NCI-H2227 treated with DMSO at 0.1 percent for 48 hours (cell line): ENCODE measurements around the gene ADCY2.

Source experiments
- DNase-seq: peaks from one replicate; lab custom pipeline; 2025; lab: John Stamatoyannopoulos, UW

ADCY2 gene

GRCh38 chr5:7437836-7438235, 41.9 kb downstream of the ADCY2 start:
- DNase-seq: no peak

GRCh38 chr5:7445068-7445467, 49.1 kb downstream of the ADCY2 start:
- DNase-seq: no peak

GRCh38 chr5:7445831-7446230, 49.9 kb downstream of the ADCY2 start:
- DNase-seq: no peak

GRCh38 chr5:7446913-7447312, 51.0 kb downstream of the ADCY2 start:
- DNase-seq: no peak

DNA sequence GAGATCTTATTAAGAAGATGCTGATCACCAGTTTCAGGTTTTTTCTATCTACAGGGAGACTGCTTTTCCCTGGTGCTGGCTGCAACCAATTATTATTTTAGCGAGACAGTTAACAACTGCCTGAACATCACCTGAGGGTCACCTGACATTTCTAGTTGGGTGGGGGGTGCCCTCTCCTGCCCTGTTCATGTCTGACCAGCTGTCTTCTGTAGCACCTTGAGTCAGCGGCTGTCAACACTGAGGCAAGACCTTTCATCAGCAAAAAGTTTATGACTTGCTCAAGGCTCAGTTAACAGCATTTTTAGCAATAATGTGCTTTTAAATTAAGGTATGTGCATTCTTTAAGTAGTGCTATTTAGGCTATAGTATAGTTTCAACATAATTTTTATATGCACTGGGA, 58.0 kb downstream of the ADCY2 start:
- DNase-seq: no peak

GRCh38 chr5:7456206-7456605, 60.3 kb downstream of the ADCY2 start:
- no peak for DNase-seq

- DNase-seq: no peak
These were observed 65.4 kb downstream of the ADCY2 start for GRCh38 chr5:7461371-7461770.

DNA sequence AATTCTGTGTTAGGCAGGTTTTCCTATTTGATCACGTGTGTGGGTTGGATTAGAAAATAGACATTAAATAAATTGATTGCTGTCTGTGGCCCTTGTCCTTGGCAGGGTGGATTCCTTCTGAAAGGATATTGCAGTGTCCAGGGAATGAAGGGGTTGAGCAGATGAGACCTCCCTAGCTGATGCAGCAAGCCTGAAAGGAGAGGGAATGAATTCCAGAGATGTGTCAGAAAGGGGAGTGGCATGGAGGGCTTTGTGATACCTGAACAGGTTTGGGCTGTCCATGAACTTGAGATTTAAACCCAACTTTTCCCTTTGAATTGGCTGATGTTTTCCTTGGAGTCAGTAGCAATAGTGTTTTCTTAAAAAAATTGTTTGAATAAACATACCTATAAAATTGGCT, 66.8 kb downstream of the ADCY2 start:
- DNase-seq: no peak

GRCh38 chr5:7464182-7464581, 68.2 kb downstream of the ADCY2 start:
- no peak for DNase-seq

DNA sequence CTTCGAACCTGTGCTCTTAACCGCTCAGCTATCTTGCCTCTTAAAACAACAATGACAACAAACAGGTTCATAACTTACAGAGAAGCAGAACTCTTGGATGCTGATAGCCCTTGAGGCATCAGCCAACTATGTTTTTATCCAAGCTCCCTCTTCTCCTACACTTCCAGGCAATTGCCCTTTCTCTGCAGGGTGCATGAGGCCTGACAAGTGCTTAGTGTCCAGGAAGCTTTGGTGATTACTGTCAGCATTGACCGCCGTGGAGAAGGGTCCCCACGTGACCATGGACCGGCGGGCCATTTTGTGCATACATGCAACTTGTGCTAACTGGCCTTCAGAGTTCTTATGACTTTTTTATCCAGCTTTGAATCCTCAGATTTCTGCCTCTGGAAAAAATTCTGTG, 71.2 kb downstream of the ADCY2 start:
- no peak for DNase-seq

GRCh38 chr5:7468742-7469141, 72.8 kb downstream of the ADCY2 start:
- DNase-seq: no peak

DNA sequence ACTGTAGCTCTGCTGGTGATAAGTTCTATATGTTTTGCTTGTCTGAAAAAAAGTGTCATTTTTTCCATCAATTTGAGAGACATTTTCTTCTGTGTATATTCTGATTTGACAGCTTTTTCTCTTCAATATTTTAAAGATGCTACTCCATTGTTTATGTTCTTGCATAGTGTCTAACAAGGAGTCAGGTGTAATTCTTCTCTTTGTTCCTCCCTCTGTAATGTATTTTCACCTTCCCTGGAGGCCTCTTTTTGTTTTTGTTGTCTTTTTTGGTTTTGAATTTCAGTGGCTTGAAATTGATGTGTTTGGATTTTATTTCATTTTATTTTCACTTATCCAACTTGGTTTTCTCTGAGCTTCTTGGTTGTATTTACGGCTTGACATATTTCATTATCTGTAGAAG, 75.8 kb downstream of the ADCY2 start:
- DNase-seq: no peak

- no peak for DNase-seq
These were observed 77.2 kb downstream of the ADCY2 start for GRCh38 chr5:7473115-7473514.

DNA sequence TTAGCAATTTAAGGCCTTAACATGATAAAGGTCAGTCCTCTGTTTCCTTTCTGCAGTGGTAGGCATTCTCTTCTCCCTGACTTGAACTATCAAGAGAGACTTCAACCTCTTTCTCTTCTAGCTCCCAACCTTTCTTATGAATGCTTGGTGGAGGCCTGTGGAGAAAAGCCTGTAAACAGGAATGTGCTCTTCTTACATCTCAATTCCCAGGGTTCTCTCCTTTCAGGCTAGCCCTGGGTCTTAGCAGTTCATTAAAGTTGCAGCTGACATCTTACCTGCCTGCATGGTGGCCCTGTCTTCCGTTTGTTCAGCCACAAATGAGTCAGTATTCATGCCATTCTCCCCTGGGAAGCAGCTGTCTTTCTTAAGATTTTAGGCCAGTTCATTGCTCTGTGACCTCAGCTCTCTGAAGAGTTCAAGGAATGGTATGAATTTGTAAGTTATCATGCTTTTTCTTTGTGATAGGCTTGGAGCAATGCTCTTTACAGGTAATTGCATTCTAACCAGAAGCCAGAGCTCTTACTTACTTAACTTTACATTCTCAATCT, 77.8 kb downstream of the ADCY2 start:
- no peak for DNase-seq

DNA sequence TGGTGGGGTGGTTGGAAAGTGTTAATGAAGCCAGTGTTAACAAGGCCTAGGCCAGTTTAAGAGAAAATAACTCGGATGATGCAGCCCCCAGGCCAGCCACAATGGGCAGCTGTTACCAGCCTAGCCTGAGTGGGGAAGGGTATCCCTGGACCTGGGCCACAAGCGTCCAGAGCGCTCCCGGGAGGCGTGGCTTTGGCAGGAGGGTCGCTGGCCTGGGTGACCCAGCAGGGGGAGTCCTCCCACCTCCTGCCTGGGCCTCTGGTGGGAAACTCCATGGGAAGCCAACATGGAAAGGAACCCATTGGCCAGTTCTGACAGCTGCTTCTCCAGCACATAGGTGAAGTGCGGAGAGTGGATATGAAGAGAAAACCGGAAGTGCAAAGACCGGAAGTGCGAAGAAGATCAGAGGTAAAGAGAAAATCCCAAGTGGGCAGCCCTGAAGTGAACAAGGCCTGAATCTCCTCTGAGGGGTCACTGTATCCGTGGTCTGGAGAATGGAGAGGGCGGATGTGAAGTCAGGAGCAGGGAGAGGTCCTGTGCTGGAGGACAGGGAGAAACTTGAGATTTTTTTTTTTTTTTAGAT, 79.0 kb downstream of the ADCY2 start:
- DNase-seq: no peak

DNA sequence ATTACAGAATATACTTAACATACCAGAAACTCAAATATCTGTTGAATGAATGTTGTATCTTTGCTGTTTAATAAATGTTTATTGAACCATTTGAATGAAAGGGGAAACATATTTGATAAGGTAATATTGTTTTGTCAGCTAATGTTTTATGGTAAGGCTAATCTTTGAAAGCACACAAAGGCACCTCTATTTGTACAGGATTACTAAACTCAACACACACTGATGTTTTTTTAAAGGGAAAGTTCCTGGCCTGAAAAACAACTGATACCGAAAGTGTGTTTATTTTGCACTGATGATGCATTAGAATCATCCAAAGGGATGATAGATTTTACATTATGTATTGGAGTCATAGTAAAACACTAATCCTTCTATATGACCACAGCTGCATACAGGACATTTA, 82.5 kb downstream of the ADCY2 start:
- DNase-seq: no peak

DNA sequence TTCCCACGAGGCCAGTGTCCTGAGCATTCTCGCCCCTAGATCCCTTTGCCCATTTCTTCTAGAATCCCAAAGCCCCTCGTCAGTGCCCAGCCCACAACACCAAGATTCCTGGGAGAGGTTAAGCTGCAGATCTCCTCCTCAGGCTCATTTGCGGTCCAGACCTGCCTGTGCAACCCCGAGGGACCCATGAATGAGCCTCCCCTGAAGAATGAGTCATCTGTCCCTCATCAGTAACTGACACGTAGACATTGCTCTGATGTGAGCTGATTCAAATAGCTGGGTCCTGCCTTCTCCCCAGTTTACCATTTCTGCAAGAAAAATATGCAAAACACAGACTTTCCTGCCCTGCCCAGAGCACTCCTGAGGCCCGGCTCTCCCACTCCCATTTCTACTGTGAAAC, 92.8 kb downstream of the ADCY2 start:
- DNase-seq: no peak

DNA sequence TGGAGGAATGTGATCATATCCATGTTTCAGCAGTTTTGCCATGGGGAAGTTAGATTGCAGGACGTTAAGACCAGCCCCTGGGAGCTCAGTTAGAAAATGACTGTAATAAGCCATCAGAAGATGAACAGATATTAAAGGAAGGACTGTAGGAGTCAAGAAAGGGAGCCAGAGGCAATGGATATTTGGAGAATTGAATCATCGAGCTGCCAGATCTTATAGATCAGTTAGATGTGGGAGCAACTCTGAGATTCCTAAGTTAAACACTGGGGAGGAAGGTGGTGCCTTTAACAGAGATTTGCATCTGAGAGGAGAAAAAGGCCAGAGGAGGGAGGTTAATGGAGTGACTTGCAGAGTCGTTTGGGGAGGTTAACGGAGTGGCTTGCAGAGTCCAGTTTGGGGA, 96.4 kb downstream of the ADCY2 start:
- no peak for DNase-seq

- no peak for DNase-seq
These were observed 97.1 kb downstream of the ADCY2 start for GRCh38 chr5:7493081-7493480.

DNA sequence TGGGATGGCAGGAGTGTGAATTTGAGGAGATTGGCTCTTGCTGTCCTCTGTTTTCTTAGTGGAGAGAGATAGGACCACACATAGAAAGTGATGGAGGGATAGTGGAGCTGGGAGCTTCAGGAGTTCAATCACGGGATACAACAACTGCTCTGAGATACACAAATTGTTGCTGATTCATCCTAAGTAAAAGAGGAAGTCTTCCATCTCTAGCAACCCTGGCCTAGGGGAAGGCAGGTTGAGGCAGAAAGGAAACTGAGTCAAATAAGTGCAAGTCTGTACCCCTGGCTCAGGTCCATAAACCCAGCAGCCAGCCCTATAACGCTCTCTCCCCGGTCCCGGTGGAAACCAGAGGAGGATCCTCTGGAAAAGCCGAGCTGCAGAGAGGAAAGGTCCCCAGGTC, 97.7 kb downstream of the ADCY2 start:
- no peak for DNase-seq

GRCh38 chr5:7494481-7495130, 98.7 kb downstream of the ADCY2 start:
- no peak for DNase-seq

- no peak for DNase-seq
These were observed 99.2 kb downstream of the ADCY2 start for GRCh38 chr5:7495131-7495517.

- no peak for DNase-seq
These were observed 104.3 kb downstream of the ADCY2 start for GRCh38 chr5:7500256-7500655.

GRCh38 chr5:7501061-7501460, 105.1 kb downstream of the ADCY2 start:
- DNase-seq: no peak
